Measurements from ENCODE around the gene SLC35G3. TPM values are rescaled to one million over a fixed set of nuclear protein-coding genes. Genes with fewer than 3 reads are reported as not detected.
A peak's percentile ranks its signal among the peaks of the same experiment; 100 is the strongest.

Gene SLC35G3
- total and polyA plus RNA-seq, 2 donors (not counting 1 experiment from before 2014, with no cell fraction given): not detected

GRCh38 chr17:35191001-35191695 is 3.0 kb downstream of the SLC35G3 start:
- H3K36me3 ChIP-seq (ENCODE audit: control insufficient read depth, insufficient read depth, low read length): no peaks in the 10 kb centered on the region
- no peak overlapping the region for H3K4me3 ChIP-seq (replicated peaks in 1 of 4; ENCODE audit: control extremely low read depth in 1 of 4, insufficient read depth in 1 of 4, low read depth in 3 of 4, low read length in 4 of 4)
- H2AFZ ChIP-seq (ENCODE audit: low read length): no peak overlapping the region
- no peak overlapping the region for H3K4me2 ChIP-seq (ENCODE audit: extremely low read depth, insufficient read depth, low read length)
- no peak for TF ChIP-seq CTCF (conservative IDR thresholded peaks at IDR 0.05 in 1 of 2, IDR thresholded peaks at IDR 0.05 in 1 of 2; ENCODE audit: low read depth in 1 of 2, low read length in 2 of 2)
- TF ChIP-seq EZH2 (IDR thresholded peaks at IDR 0.05; ENCODE audit: low read length, missing control alignments): no peak
- no peaks in the 10 kb centered on the region for H3K79me2 ChIP-seq (ENCODE audit: control insufficient read depth, insufficient read depth, low read length)
- H3K4me1 ChIP-seq (ENCODE audit: control insufficient read depth, extremely low read depth, insufficient read depth, low read length): no peaks in the 10 kb centered on the region
- H3K27ac ChIP-seq (ENCODE audit: insufficient read depth, low read length): no peak overlapping the region
- H3K27me3 ChIP-seq (ENCODE audit: control insufficient read depth, insufficient read depth, low read length): no peaks in the 10 kb centered on the region
- H3K9ac ChIP-seq (ENCODE audit: insufficient read depth, low read length): no peak overlapping the region
- no peak for DNase-seq (ENCODE audit: low read depth in 2 of 2)
- no peaks in the 10 kb centered on the region for H4K20me1 ChIP-seq (ENCODE audit: control insufficient read depth, extremely low read depth, insufficient read depth, low read length)
- no peaks in the 10 kb centered on the region for H3K9me3 ChIP-seq (ENCODE audit: control insufficient read depth, insufficient read depth, low read depth, low read length)

GRCh38 chr17:35189291-35189690 is 4.9 kb downstream of the SLC35G3 start:
- DNase-seq (ENCODE audit: low read depth in 2 of 2): peak; percentile 14 to 15
- H3K4me1 ChIP-seq (ENCODE audit: control insufficient read depth, extremely low read depth, insufficient read depth, low read length): no peaks in the 10 kb centered on the region
- H3K9ac ChIP-seq (ENCODE audit: insufficient read depth, low read length): no peak overlapping the region
- no peak overlapping the region for H3K4me2 ChIP-seq (ENCODE audit: extremely low read depth, insufficient read depth, low read length)
- H4K20me1 ChIP-seq (ENCODE audit: control insufficient read depth, extremely low read depth, insufficient read depth, low read length): no peaks in the 10 kb centered on the region
- no peaks in the 10 kb centered on the region for H3K9me3 ChIP-seq (ENCODE audit: control insufficient read depth, insufficient read depth, low read depth, low read length)
- peaks cover under 1% of the 10 kb centered on the region for H3K27me3 ChIP-seq (ENCODE audit: control insufficient read depth, insufficient read depth, low read length)
- H3K79me2 ChIP-seq (ENCODE audit: control insufficient read depth, insufficient read depth, low read length): no peaks in the 10 kb centered on the region
- TF ChIP-seq EZH2 (IDR thresholded peaks at IDR 0.05; ENCODE audit: low read length, missing control alignments) (no peak), CTCF (conservative IDR thresholded peaks at IDR 0.05 in 1 of 2, IDR thresholded peaks at IDR 0.05 in 1 of 2; ENCODE audit: low read depth in 1 of 2, low read length in 2 of 2) (no peak)
- no peak overlapping the region for H2AFZ ChIP-seq (ENCODE audit: low read length)
- H3K36me3 ChIP-seq (ENCODE audit: control insufficient read depth, insufficient read depth, low read length): no peaks in the 10 kb centered on the region
- H3K4me3 ChIP-seq (replicated peaks in 1 of 4; ENCODE audit: control extremely low read depth in 1 of 4, insufficient read depth in 1 of 4, low read depth in 3 of 4, low read length in 4 of 4): no peak overlapping the region
- no peak overlapping the region for H3K27ac ChIP-seq (ENCODE audit: insufficient read depth, low read length)

- Histone ChIP-seq H3K4me2 (ENCODE audit: extremely low read depth, insufficient read depth, low read length) (no peak overlapping the region), H3K27ac (ENCODE audit: insufficient read depth, low read length) (no peak overlapping the region), H4K20me1 (ENCODE audit: control insufficient read depth, extremely low read depth, insufficient read depth, low read length) (no peaks in the 10 kb centered on the region), H3K36me3 (ENCODE audit: control insufficient read depth, insufficient read depth, low read length) (no peaks in the 10 kb centered on the region), H3K9me3 (ENCODE audit: control insufficient read depth, insufficient read depth, low read depth, low read length) (no peaks in the 10 kb centered on the region), H2AFZ (ENCODE audit: low read length) (no peak overlapping the region), H3K9ac (ENCODE audit: insufficient read depth, low read length) (no peak overlapping the region), H3K79me2 (ENCODE audit: control insufficient read depth, insufficient read depth, low read length) (no peaks in the 10 kb centered on the region), H3K27me3 (ENCODE audit: control insufficient read depth, insufficient read depth, low read length) (peaks cover 3% of the 10 kb centered on the region), H3K4me3 (replicated peaks in 1 of 4; ENCODE audit: control extremely low read depth in 1 of 4, insufficient read depth in 1 of 4, low read depth in 3 of 4, low read length in 4 of 4) (no peak overlapping the region), H3K4me1 (ENCODE audit: control insufficient read depth, extremely low read depth, insufficient read depth, low read length) (no peaks in the 10 kb centered on the region)
- no peak for DNase-seq (ENCODE audit: low read depth in 2 of 2)
- TF ChIP-seq CTCF (conservative IDR thresholded peaks at IDR 0.05 in 1 of 2, IDR thresholded peaks at IDR 0.05 in 1 of 2; ENCODE audit: low read depth in 1 of 2, low read length in 2 of 2) (no peak), EZH2 (IDR thresholded peaks at IDR 0.05; ENCODE audit: low read length, missing control alignments) (no peak)
These were observed 6.1 kb downstream of the SLC35G3 start for GRCh38 chr17:35188111-35188510.
